H1 (cell line): ENCODE results near the gene WDFY3. TPM values are rescaled to one million over a fixed set of nuclear protein-coding genes. Genes with fewer than 3 reads are reported as not detected.

Experiments used
- CTCF ChIA-PET: fragments of 300-600 bp; sonication (Branson Sonifier 250); formaldehyde crosslinking; loops from one replicate; lab custom pipeline; 2021; ENCODE audit not compliant: partially characterized antibody; lab: Charles Lee
- POLR2A ChIA-PET: fragments of 300-600 bp; sonication (Branson Sonifier 250); formaldehyde crosslinking; loops from one replicate; lab custom pipeline; 2021; ENCODE audit warnings: inconsistent platforms; ENCODE audit not compliant: partially characterized antibody; lab: Charles Lee
- DNase-seq, 2 experiments: peaks; one replicate each; pipeline versions ENCODE4 v3.0.0 to v3.0.0-alpha.2; 2010 to 2022; ENCODE audit warnings: low spot score in 2 of 2, low read depth in 1 of 2, mixed read lengths in 1 of 2
- FAIRE-seq: peaks from 2 replicates; lab custom pipeline; 2011; peaks lifted over from hg19 to GRCh38; lab: Jason Lieb, UNC
- H2AFZ ChIP-seq: 2 replicates; pipeline ENCODE4 v1.8.1; 2012; ENCODE audit warnings: low read length, inconsistent platforms
- H2AK5ac ChIP-seq: 2 replicates; pipeline ENCODE4 v1.6.1; 2013; ENCODE audit warnings: low read depth, low read length
- H2BK120ac ChIP-seq: replicated peaks from 2 replicates; pipeline ENCODE3; 2013; ENCODE audit warnings: low read depth, low read length, inconsistent platforms
- H2BK12ac ChIP-seq: 2 replicates; pipeline ENCODE4 v1.6.1; 2013; ENCODE audit warnings: low read depth, low read length
- H2BK15ac ChIP-seq: 2 replicates; pipeline ENCODE4 v1.6.1; 2013; ENCODE audit warnings: low read length
- H2BK20ac ChIP-seq: 2 replicates; pipeline ENCODE4 v1.6.1; 2013; ENCODE audit warnings: low read length
- H2BK5ac ChIP-seq: 2 replicates; pipeline ENCODE4 v1.6.1; 2013; ENCODE audit warnings: low read depth, low read length
- H3K14ac ChIP-seq: 2 replicates; pipeline ENCODE4 v1.6.1; 2013; ENCODE audit warnings: inconsistent platforms; ENCODE audit not compliant: insufficient read length
- H3K18ac ChIP-seq: 2 replicates; pipeline ENCODE4 v1.6.1; 2013; ENCODE audit warnings: low read length; ENCODE audit errors: extremely low read depth
- H3K23ac ChIP-seq: 2 replicates; pipeline ENCODE4 v1.6.1; 2013; ENCODE audit warnings: inconsistent platforms; ENCODE audit not compliant: insufficient read length
- H3K23me2 ChIP-seq: 2 replicates; pipeline ENCODE4 v1.6.1; 2013; ENCODE audit warnings: low read depth, low read length
- H3K27ac ChIP-seq: 2 replicates; pipeline ENCODE4 v1.6.1; 2011; ENCODE audit warnings: low read depth, low read length, inconsistent platforms
- H3K27me3 ChIP-seq, 4 experiments: replicated peaks in 1 of 4; 1 replicate in 1 of 4; 2 replicates in 3 of 4; pipeline versions ENCODE4 v1.6.1 to v1.8.1; 2011 to 2013; ENCODE audit warnings: low read length in 3 of 4, mild to moderate bottlenecking in 3 of 4, inconsistent platforms in 2 of 4, mixed read lengths in 2 of 4, moderate library complexity in 1 of 4; ENCODE audit not compliant: control insufficient read depth in 3 of 4, insufficient read depth in 3 of 4; ENCODE audit errors: extremely low read depth in 1 of 4
- H3K36me3 ChIP-seq, 4 experiments: 2 replicates each; pipeline versions ENCODE4 v1.6.1 to v1.8.1; 2011 to 2013; ENCODE audit warnings: mild to moderate bottlenecking in 4 of 4, low read length in 3 of 4, moderate library complexity in 2 of 4, control low read depth in 1 of 4, inconsistent platforms in 1 of 4; ENCODE audit not compliant: insufficient read depth in 4 of 4, control insufficient read depth in 2 of 4
- H3K4ac ChIP-seq: replicated peaks from 2 replicates; pipeline ENCODE3; 2013; ENCODE audit warnings: low read length, low read depth, mixed read lengths, inconsistent platforms; ENCODE audit not compliant: insufficient read length
- H3K4me1 ChIP-seq, 4 experiments: replicated peaks in 1 of 4; 1 replicate in 1 of 4; 2 replicates in 3 of 4; pipeline versions ENCODE4 v1.6.1 to v1.8.1; 2011 to 2013; ENCODE audit warnings: low read length in 3 of 4, inconsistent platforms in 2 of 4, mixed read lengths in 1 of 4; ENCODE audit not compliant: insufficient read depth in 4 of 4, control insufficient read depth in 3 of 4
- H3K4me2 ChIP-seq, 2 experiments: 2 replicates each; pipeline versions ENCODE4 v1.6.1 to v1.8.1; 2011 to 2013; ENCODE audit warnings: low read depth in 2 of 2, low read length in 2 of 2, control low read depth in 1 of 2, inconsistent platforms in 1 of 2, mild to moderate bottlenecking in 1 of 2; ENCODE audit not compliant: insufficient read depth in 1 of 2
- H3K4me3 ChIP-seq, 4 experiments: fragments of 200-600, 300-600 bp in 1 of 4; sonication (generic), shearing (Covaris generic), sonication (Bioruptor Twin) in 1 of 4; 2 replicates each; pipeline versions ENCODE4 v1.5.1 to v1.8.1; 2011 to 2016; ENCODE audit warnings: low read length in 4 of 4, low read depth in 3 of 4, control low read depth in 2 of 4, inconsistent platforms in 2 of 4, mild to moderate bottlenecking in 2 of 4, mixed read lengths in 1 of 4, moderate library complexity in 1 of 4; ENCODE audit not compliant: insufficient read depth in 2 of 4; ENCODE audit errors: extremely low read depth in 1 of 4
- H3K56ac ChIP-seq: replicated peaks from 2 replicates; pipeline ENCODE3; 2013; ENCODE audit warnings: low read depth, mild to moderate bottlenecking, mixed read lengths, low read length, inconsistent platforms; ENCODE audit not compliant: insufficient read length
- H3K79me1 ChIP-seq: 2 replicates; pipeline ENCODE4 v1.6.1; 2013; ENCODE audit warnings: low read depth, low read length, control low read depth
- H3K79me2 ChIP-seq, 2 experiments: 2 replicates each; pipeline versions ENCODE4 v1.6.1 to v1.8.1; 2012 to 2013; ENCODE audit warnings: low read length in 2 of 2, mild to moderate bottlenecking in 2 of 2, inconsistent platforms in 1 of 2; ENCODE audit not compliant: insufficient read depth in 2 of 2, control insufficient read depth in 1 of 2
- H3K9ac ChIP-seq, 4 experiments: replicated peaks in 1 of 4; 1 replicate in 1 of 4; 2 replicates in 3 of 4; pipeline versions ENCODE4 v1.6.1 to v1.8.1; 2011 to 2013; ENCODE audit warnings: low read depth in 3 of 4, low read length in 3 of 4, control low read depth in 2 of 4, mild to moderate bottlenecking in 2 of 4, moderate library complexity in 2 of 4, inconsistent platforms in 1 of 4; ENCODE audit errors: extremely low read depth in 1 of 4
- H3K9me3 ChIP-seq, 2 experiments: 2 replicates each; pipeline versions ENCODE4 v1.6.1 to v1.8.1; 2012 to 2013; ENCODE audit warnings: mild to moderate bottlenecking in 2 of 2, moderate library complexity in 2 of 2, control low read depth in 1 of 2, inconsistent platforms in 1 of 2, low read depth in 1 of 2, low read length in 1 of 2, mixed read lengths in 1 of 2; ENCODE audit not compliant: insufficient read depth in 2 of 2
- H4K20me1 ChIP-seq, 2 experiments: replicated peaks in 1 of 2; 2 replicates each; pipeline versions ENCODE3 to v1.8.1; 2011 to 2013; ENCODE audit warnings: inconsistent platforms in 2 of 2, low read length in 2 of 2, mild to moderate bottlenecking in 1 of 2; ENCODE audit not compliant: insufficient read depth in 2 of 2, control insufficient read depth in 1 of 2
- H4K5ac ChIP-seq: 2 replicates; pipeline ENCODE4 v1.6.1; 2013; ENCODE audit warnings: low read length, low read depth, mixed read lengths, inconsistent platforms; ENCODE audit not compliant: insufficient read length
- H4K8ac ChIP-seq: 2 replicates; pipeline ENCODE4 v1.8.0; 2013; ENCODE audit warnings: mild to moderate bottlenecking, moderate library complexity, low read length, inconsistent platforms; ENCODE audit not compliant: insufficient read depth; ENCODE audit errors: extremely low read depth
- H4K91ac ChIP-seq: replicated peaks from 2 replicates; pipeline ENCODE3; 2013; ENCODE audit warnings: low read length, mixed read lengths, inconsistent platforms; ENCODE audit not compliant: insufficient read length
- MAFK ChIP-seq: IDR thresholded peaks from 2 replicates; pipeline ENCODE4 v1.6.1; 2012; ENCODE audit warnings: low read depth, mild to moderate bottlenecking, improper control_type of control experiment, low read length
- PHF8 ChIP-seq: fragments of 200-600 bp; sonication (generic); conservative IDR thresholded peaks from 2 replicates; pipeline ENCODE4 v1.7.1; 2012; ENCODE audit warnings: low read depth, mild to moderate bottlenecking, inconsistent platforms, low read length, moderate library complexity
- WGBS, 2 experiments: shearing (Covaris generic) in 1 of 2; methylation state at CpG; one replicate each; pipeline versions ENCODE4 v1.1.6 to v1.1.7; 2013 to 2015; ENCODE audit warnings: low lambda C conversion rate in 2 of 2, mixed read lengths in 2 of 2, inconsistent platforms in 1 of 2, low coverage in 1 of 2, missing lambda C conversion rate in 1 of 2; ENCODE audit not compliant: insufficient replicate concordance in 2 of 2, insufficient coverage in 1 of 2, insufficient read length in 1 of 2; ENCODE audit errors: extremely low coverage in 1 of 2, missing lambda C conversion rate in 1 of 2; 5-methylcytosine and 5-hydroxymethylcytosine counted together
- polyA plus RNA-seq, 7 experiments: library from polyadenylated mRNA; depleted of rRNA in 3 of 7; stranded (reverse) in 5 of 7; unstranded in 2 of 7; fragments of >200 nt in 5 of 7; fragments of 200-250 nt in 2 of 7; gene quantifications; 1 replicate in 5 of 7; 2 replicates in 1 of 7; 4 replicates in 1 of 7; pipeline versions ENCODE4 v1.2.1 to v1.2.3, GENCODE V29; 2011 to 2013; ENCODE audit warnings: missing spikeins in 2 of 7, mixed read lengths in 2 of 7
- total RNA-seq: library from RNA; stranded (reverse); fragmentation: NEBNext Ultra II Directional; extraction: Animal tissue kit (Norgen Biotek cat#: 25700); gene quantifications from 2 replicates; pipeline ENCODE4 v1.2.1, GENCODE V29; 2021
- TF ChIP-seq, protein P1 (sequence below): IDR thresholded peaks from 2 replicates; pipeline ENCODE4 v1.6.1; 2011; ENCODE audit warnings: low read length, improper control_type of control experiment

Gene WDFY3
- total and polyA plus RNA-seq, 2 of the 8 experiments (the other 6 are each of a cell fraction or from before 2014, with no cell fraction given) = 25.6 to 62.4 TPM

DNA sequence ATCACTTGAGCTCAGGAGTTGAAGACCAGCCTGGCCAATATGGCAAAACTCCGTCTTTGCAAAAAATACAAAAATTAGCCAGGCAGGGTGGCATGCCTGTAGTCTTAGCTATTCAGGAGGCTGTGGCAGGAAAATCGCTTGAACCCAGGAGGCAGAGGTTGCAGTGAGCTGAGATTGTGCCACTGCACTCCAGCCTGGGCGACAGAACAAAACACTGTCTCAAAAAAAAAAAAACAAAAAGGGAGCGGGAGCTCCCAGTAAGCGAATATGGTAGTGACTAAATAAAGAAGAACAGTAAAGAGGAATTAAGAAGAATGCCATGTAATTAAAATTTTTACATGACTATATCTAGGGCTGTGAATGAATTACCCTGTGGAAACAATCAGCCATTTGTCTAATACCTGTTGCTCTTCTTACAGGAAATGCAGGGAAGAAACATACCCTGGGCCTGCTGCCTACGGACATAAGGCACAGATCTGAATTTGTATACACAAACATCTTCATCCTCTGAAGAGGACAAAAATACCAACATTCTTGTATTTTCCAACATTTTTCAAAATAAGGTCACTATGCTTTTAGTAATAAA is 11.4 kb downstream of the WDFY3 start:
- Histone ChIP-seq H3K27me3 (no peaks in the 10 kb centered on the region), H3K4me3 (no peak overlapping the region)
- WGBS, 2 experiments = 45% methylated on average over 6 of the region's 6 CpGs; no CpG with 5 or more reads in 1 of the 2 experiments

More for the DNA sequence above, 11.4 kb downstream of the WDFY3 start:
- TF ChIP-seq PHF8 (no peak), MAFK (no peak)
- TF ChIP-seq, protein P1, sequence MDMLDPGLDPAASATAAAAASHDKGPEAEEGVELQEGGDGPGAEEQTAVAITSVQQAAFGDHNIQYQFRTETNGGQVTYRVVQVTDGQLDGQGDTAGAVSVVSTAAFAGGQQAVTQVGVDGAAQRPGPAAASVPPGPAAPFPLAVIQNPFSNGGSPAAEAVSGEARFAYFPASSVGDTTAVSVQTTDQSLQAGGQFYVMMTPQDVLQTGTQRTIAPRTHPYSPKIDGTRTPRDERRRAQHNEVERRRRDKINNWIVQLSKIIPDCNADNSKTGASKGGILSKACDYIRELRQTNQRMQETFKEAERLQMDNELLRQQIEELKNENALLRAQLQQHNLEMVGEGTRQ = no peak
- no peak overlapping the region for H2BK15ac ChIP-seq
- no peaks in the 10 kb centered on the region for H3K79me1 ChIP-seq
- FAIRE-seq = no peak
- H3K9me3 ChIP-seq = no peaks in the 10 kb centered on the region
- H3K27ac ChIP-seq = no peak overlapping the region
- H4K5ac ChIP-seq = no peak overlapping the region
- H3K36me3 ChIP-seq = no peaks in the 10 kb centered on the region
- H4K8ac ChIP-seq = no peak overlapping the region
- no peak overlapping the region for H2BK120ac ChIP-seq
- no peak overlapping the region for H3K9ac ChIP-seq
- peak overlapping the region; percentile 30 to 36; a peak in 3 of 4 replicates for H3K4me2 ChIP-seq
- H3K23me2 ChIP-seq = no peaks in the 10 kb centered on the region
- H2AK5ac ChIP-seq = no peak overlapping the region
- H2BK12ac ChIP-seq = no peak overlapping the region
- peaks cover 8 to 100% of the 10 kb centered on the region in 2 experiments; a peak in 3 of 4 replicates for H3K79me2 ChIP-seq
- H4K91ac ChIP-seq = no peak overlapping the region
- H3K14ac ChIP-seq = no peak overlapping the region
- H3K4ac ChIP-seq = no peak overlapping the region
- no peak overlapping the region for H2BK20ac ChIP-seq
- no peak overlapping the region for H3K23ac ChIP-seq
- POLR2A ChIA-PET = interaction anchor here (3.0 kb wide), 1 partner anchor 11 kb away, joined by 15 read pairs; the partner anchor contains the start of gene WDFY3
- DNase-seq = no peak
- peaks cover 0 to 8% of the 10 kb centered on the region in 2 experiments for H4K20me1 ChIP-seq
- no peak overlapping the region for H3K18ac ChIP-seq
- no peak overlapping the region for H3K56ac ChIP-seq
- H3K4me1 ChIP-seq = peaks cover 0 to 3% (median 1%) of the 10 kb centered on the region in 4 experiments; a peak in 4 of 7 replicates
- CTCF ChIA-PET = interaction anchor here (2.1 kb wide), 1 partner anchor 205 kb away, joined by 10 read pairs; no protein-coding TSS in a partner anchor
- no peak overlapping the region for H2AFZ ChIP-seq
- no peak overlapping the region for H2BK5ac ChIP-seq
